Tibial nerve (tissue), 4 donors: Measurements from ENCODE around the gene KRTAP19-1. TPM values are rescaled to one million over a fixed set of nuclear protein-coding genes. Genes with fewer than 3 reads are reported as not detected.

Source experiments
- DNase-seq, 2 donors: peaks; one replicate each; pipeline ENCODE4 v3.0.0-alpha.2; 2019; ENCODE audit warnings: low spot score in 2 of 2
- H3K27ac ChIP-seq, 4 donors: fragments of 200-600 bp; sonication (generic) in 3 of 4; one replicate each; pipeline ENCODE4 v1.5.1; 2017 to 2019; ENCODE audit warnings: mild to moderate bottlenecking in 1 of 4
- H3K27me3 ChIP-seq, 2 donors: fragments of 200-600 bp; sonication (generic) in 1 of 2; one replicate each; pipeline versions ENCODE4 v1.5.1 to v1.6.0; 2017 to 2019
- H3K36me3 ChIP-seq, 3 donors: fragments of 200-600 bp; sonication (generic); one replicate each; pipeline ENCODE4 v1.5.1; 2018 to 2019
- H3K4me1 ChIP-seq, 4 donors: fragments of 200-600 bp; sonication (generic) in 3 of 4; one replicate each; pipeline ENCODE4 v1.5.1; 2017 to 2019
- H3K4me3 ChIP-seq, 4 donors: fragments of 200-600 bp; sonication (generic) in 3 of 4; one replicate each; pipeline ENCODE4 v1.5.1; 2017 to 2019; ENCODE audit warnings: mild to moderate bottlenecking in 1 of 4, moderate library complexity in 1 of 4
- H3K9me3 ChIP-seq, 4 donors: fragments of 200-600 bp; sonication (generic) in 3 of 4; one replicate each; pipeline ENCODE4 v1.5.1; 2017 to 2019
- CTCF ChIP-seq, 5 experiments: fragments of 200-600 bp in 3 of 5; fragments of 450-650 bp in 2 of 5; sonication (generic) in 3 of 5; IDR thresholded peaks; one replicate each; pipeline ENCODE4 v1.5.1; 2016 to 2019; ENCODE audit warnings: antibody characterized with exemption in 5 of 5, mild to moderate bottlenecking in 3 of 5, moderate library complexity in 2 of 5
- EP300 ChIP-seq, 2 donors: sonication (generic); formaldehyde crosslinking; IDR thresholded peaks; one replicate each; pipeline ENCODE4 v1.6.1; 2017; ENCODE audit warnings: antibody characterized with exemption in 2 of 2, mild to moderate bottlenecking in 1 of 2
- POLR2A ChIP-seq, 2 donors: fragments of 450-650 bp; IDR thresholded peaks; one replicate each; pipeline ENCODE4 v1.6.1; 2017; ENCODE audit warnings: antibody characterized with exemption in 2 of 2, mild to moderate bottlenecking in 2 of 2, moderate library complexity in 2 of 2
- WGBS, 2 donors: methylation state at CpG; one replicate each; pipeline ENCODE4 v1.1.5; 2018; 5-methylcytosine and 5-hydroxymethylcytosine counted together
- total RNA-seq, 4 donors: library from RNA; depleted of rRNA; stranded (reverse); fragments of >200 nt; gene quantifications; one replicate each; pipeline ENCODE4 v1.1.0, GENCODE V29; 2016

Gene KRTAP19-1
- total RNA-seq, 4 donors from 2014 or later: not detected

DNA sequence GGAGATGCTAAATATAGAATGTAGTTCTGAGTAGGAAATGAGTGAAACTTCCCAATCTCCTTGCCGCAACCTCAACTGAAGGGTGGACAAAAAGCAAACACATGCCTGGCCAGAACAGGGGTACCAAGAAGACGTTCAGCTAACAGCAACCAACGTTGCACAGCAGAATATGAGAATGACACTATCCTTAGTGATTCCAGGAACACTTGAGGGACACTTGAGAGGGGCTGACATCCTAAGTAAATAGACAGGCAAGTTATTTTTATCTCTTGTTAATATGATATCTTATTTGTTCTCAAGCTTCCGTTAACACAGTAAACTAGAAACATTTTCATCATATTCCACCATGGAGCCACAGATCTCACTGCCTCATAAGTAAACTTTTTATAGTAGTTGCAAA lies 908 bp downstream of the KRTAP19-1 start:
- Histone ChIP-seq H3K4me1 (no peaks in the 10 kb centered on the region), H3K27ac (no peak overlapping the region), H3K36me3 (no peaks in the 10 kb centered on the region), H3K27me3 (no peaks in the 10 kb centered on the region), H3K9me3 (no peaks in the 10 kb centered on the region), H3K4me3 (no peak overlapping the region)
- TF ChIP-seq EP300 (IDR thresholded peaks at IDR 0.05): no peak
- no peak for TF ChIP-seq CTCF (IDR thresholded peaks at IDR 0.05)
- TF ChIP-seq POLR2A (IDR thresholded peaks at IDR 0.05): no peak
- WGBS, 2 donors: 71 to 77% methylated on average over 4 of the region's 4 CpGs
- DNase-seq: no peak

DNA sequence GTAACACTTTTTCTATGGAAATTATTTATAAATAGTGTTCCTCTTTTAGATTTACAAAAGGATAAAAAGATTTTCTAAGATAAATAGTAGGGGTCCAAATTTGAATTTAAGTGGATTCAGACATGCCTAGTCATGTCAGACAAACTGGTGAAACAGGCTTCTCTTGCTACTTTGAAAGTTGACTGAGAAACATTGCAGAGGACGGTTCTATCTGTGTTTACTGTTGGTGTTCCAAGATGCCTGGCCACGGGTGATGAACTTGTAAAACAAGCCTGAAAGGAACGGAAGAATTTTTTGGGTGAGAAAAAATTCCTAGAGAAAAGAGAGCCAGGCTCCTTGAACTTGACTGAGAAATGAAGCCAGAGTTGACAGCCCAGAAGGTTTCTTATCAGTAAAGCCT lies 2.2 kb downstream of the KRTAP19-1 start:
- Histone ChIP-seq H3K27ac (no peak overlapping the region), H3K36me3 (no peaks in the 10 kb centered on the region)
- WGBS, 2 donors: 48 to 69% methylated on average over 3 of the region's 3 CpGs

DNA sequence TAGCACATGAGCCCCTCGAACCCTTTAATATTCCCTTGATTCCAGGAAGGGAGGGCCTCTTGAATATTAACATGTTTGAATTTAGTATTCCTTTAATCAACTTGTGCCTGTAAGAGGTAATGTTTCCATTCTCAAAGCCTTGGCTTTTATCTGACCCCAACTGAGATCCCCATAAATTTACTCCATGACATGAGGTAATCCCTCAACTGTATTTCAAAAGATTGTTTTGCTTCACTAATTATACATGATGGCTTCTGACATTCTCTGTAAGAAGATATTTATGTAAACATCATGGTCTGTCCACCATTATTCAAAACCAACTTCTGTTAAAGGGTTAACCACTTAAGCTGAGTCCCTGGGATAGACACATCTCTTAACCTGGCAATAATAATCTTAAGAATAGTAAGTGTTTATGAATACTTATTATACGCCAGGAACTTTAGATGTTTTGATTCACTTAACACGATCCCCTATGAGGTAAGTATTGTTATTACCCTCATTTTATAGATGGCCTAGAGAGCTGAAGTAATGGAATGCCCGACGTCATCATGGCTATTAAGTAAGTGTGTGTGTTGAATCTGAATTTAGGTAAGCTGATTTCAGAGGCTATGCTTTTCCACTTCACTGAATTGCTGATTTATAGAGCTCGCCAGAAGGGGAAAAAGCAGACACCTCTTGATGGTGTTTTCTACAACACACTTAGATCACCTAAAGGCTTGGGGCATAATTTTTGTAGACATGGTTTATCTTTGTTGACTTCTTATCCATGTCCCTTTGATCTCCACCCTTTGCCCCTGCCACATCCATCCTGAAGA lies 11.1 kb downstream of the KRTAP19-1 start:
- Histone ChIP-seq H3K4me1 (no peaks in the 10 kb centered on the region), H3K27ac (no peak overlapping the region), H3K9me3 (no peaks in the 10 kb centered on the region), H3K4me3 (no peak overlapping the region), H3K27me3 (no peaks in the 10 kb centered on the region), H3K36me3 (no peaks in the 10 kb centered on the region)
- no peak for DNase-seq
- 56 to 60% methylated on average over 6 of the region's 6 CpGs for WGBS, 2 donors
- TF ChIP-seq EP300 (IDR thresholded peaks at IDR 0.05): no peak
- no peak for TF ChIP-seq POLR2A (IDR thresholded peaks at IDR 0.05)

More for the DNA sequence above, 2.2 kb downstream of the KRTAP19-1 start:
- TF ChIP-seq CTCF (IDR thresholded peaks at IDR 0.05): no peak
- TF ChIP-seq EP300 (IDR thresholded peaks at IDR 0.05): no peak
- no peak for TF ChIP-seq POLR2A (IDR thresholded peaks at IDR 0.05)
- no peak for DNase-seq
- H3K9me3 ChIP-seq: no peaks in the 10 kb centered on the region
- no peak overlapping the region for H3K4me3 ChIP-seq
- no peaks in the 10 kb centered on the region for H3K27me3 ChIP-seq
- H3K4me1 ChIP-seq: no peaks in the 10 kb centered on the region

GRCh38 chr21:30463713-30464112 lies 16.5 kb downstream of the KRTAP19-1 start:
- H3K27ac ChIP-seq: no peak overlapping the region
- no peaks in the 10 kb centered on the region for H3K36me3 ChIP-seq
- WGBS, 2 donors: 35 to 65% methylated on average over 3 of the region's 3 CpGs
- TF ChIP-seq POLR2A (IDR thresholded peaks at IDR 0.05) (no peak), EP300 (IDR thresholded peaks at IDR 0.05) (no peak), CTCF (IDR thresholded peaks at IDR 0.05) (no peak)
- H3K27me3 ChIP-seq: no peaks in the 10 kb centered on the region
- no peak for DNase-seq
- no peaks in the 10 kb centered on the region for H3K9me3 ChIP-seq
- no peaks in the 10 kb centered on the region for H3K4me1 ChIP-seq
- no peak overlapping the region for H3K4me3 ChIP-seq

GRCh38 chr21:30448514-30448913 lies 31.7 kb downstream of the KRTAP19-1 start:
- Histone ChIP-seq H3K27ac (no peak overlapping the region), H3K4me3 (no peak overlapping the region), H3K27me3 (no peaks in the 10 kb centered on the region), H3K36me3 (no peaks in the 10 kb centered on the region), H3K4me1 (no peaks in the 10 kb centered on the region), H3K9me3 (no peaks in the 10 kb centered on the region)
- TF ChIP-seq POLR2A (IDR thresholded peaks at IDR 0.05) (no peak), CTCF (IDR thresholded peaks at IDR 0.05) (no peak), EP300 (IDR thresholded peaks at IDR 0.05) (no peak)
- 87 to 89% methylated on average over 3 of the region's 3 CpGs for WGBS, 2 donors
- no peak for DNase-seq
